ENCODE measurements around the gene ANKFN1. TPM values are rescaled to one million over a fixed set of nuclear protein-coding genes. Genes with fewer than 3 reads are reported as not detected.

The ANKFN1 gene
- total RNA-seq: not detected

- no peaks in the 10 kb centered on the region for H3K4me1 Mint-ChIP-seq
- CTCF ChIA-PET: no interaction called here
- H3K9me3 Mint-ChIP-seq (ENCODE audit: low read depth): no peaks in the 10 kb centered on the region
- H3K36me3 Mint-ChIP-seq (ENCODE audit: low read depth): no peaks in the 10 kb centered on the region
- POLR2A ChIA-PET: no interaction called here
- no peak within 1 kb of the TSS for H3K27ac Mint-ChIP-seq
- peaks cover 2% of the 10 kb centered on the region for H3K27me3 Mint-ChIP-seq
- ATAC-seq (no peak), DNase-seq (no peak)
- H3K4me3 Mint-ChIP-seq: no peak within 1 kb of the TSS
- intact Hi-C loops (cut with DNase I, micrococcal nuclease): no loop called here
These were observed at the start of gene ANKFN1 for GRCh38 chr17:56152874-56153602. Gene ANKFN1 (plus strand): TSS chr17:56153475. CDS start chr17:56212668, 59,193 bp downstream.

- Mint-ChIP-seq H3K36me3 (ENCODE audit: low read depth) (no peaks in the 10 kb centered on the region), H3K9me3 (ENCODE audit: low read depth) (no peaks in the 10 kb centered on the region), H3K27me3 (peaks cover 3% of the 10 kb centered on the region), H3K4me3 (no peak overlapping the region), H3K27ac (no peak overlapping the region), H3K4me1 (no peaks in the 10 kb centered on the region)
- intact Hi-C loops (cut with DNase I, micrococcal nuclease): loop anchor here in 1 of 2 experiments (10.0 kb wide), 1 partner anchor 56 kb away; no protein-coding TSS in a partner anchor
- CTCF ChIA-PET: interaction anchor here (0.6 kb wide), 1 partner anchor 136 kb away, joined by 3 read pairs; no protein-coding TSS in a partner anchor
- ATAC-seq (no peak), DNase-seq (no peak)
- POLR2A ChIA-PET: interaction anchor here (0.6 kb wide), 1 partner anchor 33 kb away, joined by 3 read pairs; no protein-coding TSS in a partner anchor
These were observed 44.4 kb upstream of the ANKFN1 start for GRCh38 chr17:56108811-56109284.

DNA sequence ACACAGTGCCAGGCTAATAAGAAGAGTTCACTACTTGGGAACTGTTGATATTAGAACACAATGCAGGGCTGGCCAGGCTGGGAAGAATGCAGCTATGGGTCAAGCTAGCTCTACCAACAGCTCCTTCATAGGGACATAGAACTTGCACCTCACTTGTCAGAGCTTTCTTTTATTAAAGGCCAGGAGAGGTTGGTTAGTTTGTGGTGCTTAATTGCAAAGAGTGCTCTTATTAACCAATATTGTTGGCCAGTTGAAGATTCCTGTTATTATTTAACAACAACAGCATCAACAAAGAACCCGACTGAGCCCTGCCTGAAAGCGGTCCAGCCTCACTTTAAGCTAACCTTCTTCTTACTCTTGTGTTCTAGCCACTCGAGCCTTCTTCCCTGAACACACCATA, 43.4 kb upstream of the ANKFN1 start:
- ChIA-PET POLR2A (no interaction called here), CTCF (no interaction called here)
- Mint-ChIP-seq H3K27ac (no peak overlapping the region), H3K27me3 (peaks cover 2% of the 10 kb centered on the region), H3K4me1 (no peaks in the 10 kb centered on the region), H3K4me3 (no peak overlapping the region), H3K36me3 (ENCODE audit: low read depth) (no peaks in the 10 kb centered on the region), H3K9me3 (ENCODE audit: low read depth) (no peaks in the 10 kb centered on the region)
- ATAC-seq (no peak), DNase-seq (no peak)
- intact Hi-C loops (cut with DNase I, micrococcal nuclease): loop anchor here in 1 of 2 experiments (10.0 kb wide), 1 partner anchor 55 kb away; no protein-coding TSS in a partner anchor

GRCh38 chr17:56110463-56111135, 42.7 kb upstream of the ANKFN1 start:
- Mint-ChIP-seq H3K27ac (no peak overlapping the region), H3K36me3 (ENCODE audit: low read depth) (no peaks in the 10 kb centered on the region), H3K9me3 (ENCODE audit: low read depth) (no peaks in the 10 kb centered on the region), H3K4me1 (no peaks in the 10 kb centered on the region), H3K27me3 (peaks cover 2% of the 10 kb centered on the region), H3K4me3 (no peak overlapping the region)
- DNase-seq (no peak), ATAC-seq (no peak)
- ChIA-PET CTCF (interaction anchor here (0.6 kb wide), 1 partner anchor 161 kb away, joined by 3 read pairs; no protein-coding TSS in a partner anchor), POLR2A (no interaction called here)
- intact Hi-C loops (cut with DNase I, micrococcal nuclease): no loop called here

- ChIA-PET CTCF (interaction anchor here (0.7 to 0.8 kb wide), 2 partner anchors 13 to 325 kb away, joined by 3 to 4 read pairs; no protein-coding TSS in a partner anchor), POLR2A (no interaction called here)
- intact Hi-C loops (cut with DNase I, micrococcal nuclease): no loop called here
- Mint-ChIP-seq H3K36me3 (ENCODE audit: low read depth) (no peaks in the 10 kb centered on the region), H3K4me3 (no peak overlapping the region), H3K27ac (no peak overlapping the region), H3K27me3 (peaks cover 2% of the 10 kb centered on the region), H3K4me1 (no peaks in the 10 kb centered on the region), H3K9me3 (ENCODE audit: low read depth) (no peaks in the 10 kb centered on the region)
- no peak for ATAC-seq
- DNase-seq: no peak
These were observed 41.4 kb upstream of the ANKFN1 start for GRCh38 chr17:56111706-56112485.

DNA sequence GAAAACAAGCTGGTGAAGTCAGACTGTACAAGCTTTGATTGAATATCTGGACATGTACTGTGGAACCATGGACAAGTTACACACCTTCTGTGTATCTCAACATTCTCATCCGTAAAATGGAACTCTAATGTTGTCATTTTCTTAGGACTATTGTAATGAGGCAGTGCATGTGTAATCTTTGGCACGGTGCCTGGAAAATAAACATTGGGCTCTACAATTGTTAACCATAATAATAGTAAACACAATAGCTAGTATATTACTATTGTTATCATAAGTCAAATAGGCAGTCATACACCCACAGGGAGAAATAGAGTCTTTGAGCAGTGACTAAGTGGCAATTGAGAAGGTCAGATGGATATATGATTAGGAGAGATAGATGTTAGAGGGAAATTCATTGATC, 39.8 kb upstream of the ANKFN1 start:
- no peak overlapping the region for H3K27ac Mint-ChIP-seq
- intact Hi-C loops (cut with DNase I, micrococcal nuclease): no loop called here
- H3K4me1 Mint-ChIP-seq: no peaks in the 10 kb centered on the region
- H3K36me3 Mint-ChIP-seq (ENCODE audit: low read depth): no peaks in the 10 kb centered on the region
- H3K27me3 Mint-ChIP-seq: no peaks in the 10 kb centered on the region
- CTCF ChIA-PET: interaction anchor here (0.6 kb wide), 1 partner anchor 623 kb away, joined by 3 read pairs; no protein-coding TSS in a partner anchor
- ATAC-seq (no peak), DNase-seq (no peak)
- no peaks in the 10 kb centered on the region for H3K9me3 Mint-ChIP-seq (ENCODE audit: low read depth)
- no peak overlapping the region for H3K4me3 Mint-ChIP-seq
- POLR2A ChIA-PET: no interaction called here

DNA sequence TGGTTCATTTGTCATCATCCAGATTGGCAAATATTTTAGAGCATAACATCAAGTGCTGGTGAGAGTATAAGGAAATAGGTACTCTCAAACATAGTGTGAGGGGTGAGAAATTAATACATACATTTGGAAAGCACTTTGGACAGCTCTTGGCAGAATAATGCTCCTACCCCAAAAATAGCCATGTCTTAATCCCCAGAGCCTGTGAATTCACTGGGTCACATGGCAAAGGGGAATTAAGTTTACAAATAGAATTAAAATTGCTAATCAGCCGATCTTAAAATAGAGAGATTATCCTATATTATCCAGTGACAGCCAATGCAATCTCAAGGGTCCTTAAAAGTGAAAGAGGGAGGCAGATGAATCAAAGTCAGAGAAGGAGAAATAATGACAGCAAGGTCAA, 38.8 kb upstream of the ANKFN1 start:
- ChIA-PET POLR2A (no interaction called here), CTCF (no interaction called here)
- no peaks in the 10 kb centered on the region for H3K36me3 Mint-ChIP-seq (ENCODE audit: low read depth)
- H3K27me3 Mint-ChIP-seq: no peaks in the 10 kb centered on the region
- no peaks in the 10 kb centered on the region for H3K9me3 Mint-ChIP-seq (ENCODE audit: low read depth)
- no peak overlapping the region for H3K4me3 Mint-ChIP-seq
- ATAC-seq (no peak), DNase-seq (no peak)
- no peak overlapping the region for H3K27ac Mint-ChIP-seq
- intact Hi-C loops (cut with DNase I, micrococcal nuclease): no loop called here
- no peaks in the 10 kb centered on the region for H3K4me1 Mint-ChIP-seq

DNA sequence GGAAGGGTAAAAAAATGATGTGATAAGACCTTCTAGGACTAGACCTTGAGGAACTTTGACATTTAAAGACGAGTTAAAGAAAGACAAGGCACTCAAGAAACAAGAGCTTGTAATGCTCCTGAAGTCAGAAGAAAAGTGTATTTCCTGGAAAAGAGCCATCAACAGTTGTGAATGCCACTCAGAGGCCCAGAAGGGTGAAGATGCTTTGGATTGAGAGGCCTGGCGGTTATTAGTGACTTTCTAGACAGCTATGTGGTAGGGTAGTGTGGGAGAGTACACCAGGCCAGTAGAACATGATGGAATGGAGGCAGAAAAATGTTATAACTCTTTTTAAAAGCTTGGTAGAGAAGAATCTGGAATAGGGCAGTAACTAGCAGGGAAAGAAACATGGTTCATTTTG, 34.1 kb upstream of the ANKFN1 start:
- H3K9me3 Mint-ChIP-seq (ENCODE audit: low read depth): no peaks in the 10 kb centered on the region
- DNase-seq: no peak
- intact Hi-C loops (cut with DNase I, micrococcal nuclease): no loop called here
- no peaks in the 10 kb centered on the region for H3K4me1 Mint-ChIP-seq
- no peaks in the 10 kb centered on the region for H3K27me3 Mint-ChIP-seq
- no peak overlapping the region for H3K4me3 Mint-ChIP-seq
- ChIA-PET POLR2A (no interaction called here), CTCF (interaction anchor here (0.6 kb wide), 1 partner anchor 125 kb away, joined by 3 read pairs; no protein-coding TSS in a partner anchor)
- H3K27ac Mint-ChIP-seq: no peak overlapping the region
- ATAC-seq: no peak
- H3K36me3 Mint-ChIP-seq (ENCODE audit: low read depth): no peaks in the 10 kb centered on the region

GRCh38 chr17:56119936-56120335, 33.3 kb upstream of the ANKFN1 start:
- no peak for DNase-seq
- no peaks in the 10 kb centered on the region for H3K9me3 Mint-ChIP-seq (ENCODE audit: low read depth)
- intact Hi-C loops (cut with DNase I, micrococcal nuclease): no loop called here
- CTCF ChIA-PET: interaction anchor here (0.6 kb wide), 1 partner anchor 124 kb away, joined by 3 read pairs; no protein-coding TSS in a partner anchor
- H3K27ac Mint-ChIP-seq: no peak overlapping the region
- no peak overlapping the region for H3K4me3 Mint-ChIP-seq
- POLR2A ChIA-PET: no interaction called here
- no peaks in the 10 kb centered on the region for H3K4me1 Mint-ChIP-seq
- H3K27me3 Mint-ChIP-seq: no peaks in the 10 kb centered on the region
- no peak for ATAC-seq
- no peaks in the 10 kb centered on the region for H3K36me3 Mint-ChIP-seq (ENCODE audit: low read depth)

- H3K4me3 Mint-ChIP-seq: no peak overlapping the region
- no peaks in the 10 kb centered on the region for H3K9me3 Mint-ChIP-seq (ENCODE audit: low read depth)
- ChIA-PET POLR2A (no interaction called here), CTCF (interaction anchor here (0.6 kb wide), 1 partner anchor 200 kb away, joined by 3 read pairs; no protein-coding TSS in a partner anchor)
- intact Hi-C loops (cut with DNase I, micrococcal nuclease): no loop called here
- no peak overlapping the region for H3K27ac Mint-ChIP-seq
- H3K36me3 Mint-ChIP-seq (ENCODE audit: low read depth): no peaks in the 10 kb centered on the region
- no peaks in the 10 kb centered on the region for H3K4me1 Mint-ChIP-seq
- no peaks in the 10 kb centered on the region for H3K27me3 Mint-ChIP-seq
- no peak for DNase-seq
- no peak for ATAC-seq
These were observed 31.9 kb upstream of the ANKFN1 start for GRCh38 chr17:56121191-56122051.
